HT1080 (cell line): ENCODE results near the gene RABIF. TPM values are rescaled to one million over a fixed set of nuclear protein-coding genes. Genes with fewer than 3 reads are reported as not detected.
"Not testable (repeated sequence)": the region's sequence is repeated elsewhere in the genome, so short reads cannot be mapped to it uniquely, and the experiment has no call there.

Experiments
- DNase-seq: peaks from one replicate; pipeline ENCODE4 v3.0.0-alpha.2; 2015; ENCODE audit warnings: low read depth
- small RNA-seq: library from RNA; depleted of rRNA; stranded (forward); fragments of <200 nt; gene quantifications from one replicate; pipeline ENCODE3, GENCODE V24; 2014
- total RNA-seq: library from RNA; depleted of rRNA; stranded (reverse); fragments of >200 nt; shearing (Covaris generic); gene quantifications from 2 replicates; pipeline ENCODE4 v1.2.3, GENCODE V29; 2014; rRNA removed

Gene RABIF
- total RNA-seq, 1 experiment from 2014 or later: 13.8 TPM

GRCh38 chr1:202834771-202835547 is 54.0 kb downstream of the RABIF start:
- no peak for DNase-seq

- DNase-seq: no peak
Measured at GRCh38 chr1:202831906-202832305, 57.0 kb downstream of the RABIF start.

GRCh38 chr1:202829223-202829622 is 59.7 kb downstream of the RABIF start:
- not testable (repeated sequence) for DNase-seq

Small RNA genes lying within 50 kb of the gene (small RNA-seq; reads per million reads assigned to genes)
- not detected for gene RF00019

Other genes with a start within 250 kb of the RABIF start
- gene SYT2, start 178.7 kb downstream of the RABIF start, total RNA-seq: 0.02 TPM in 1 of 2 replicates, not detected in the other
- gene KDM5B, start 80.7 kb downstream of the RABIF start, total RNA-seq: 14.2 and 15.7 TPM in 2 replicates
- gene PCAT6, start 78.2 kb downstream of the RABIF start, total RNA-seq: not detected in 2 replicates
- gene KLHL12, start 38.1 kb upstream of the RABIF start, total RNA-seq: 14.8 and 17.7 TPM in 2 replicates
- gene ADIPOR1, start 69.2 kb upstream of the RABIF start, total RNA-seq: 90.5 and 116 TPM in 2 replicates
- gene CYB5R1, start 78.1 kb upstream of the RABIF start, total RNA-seq: 23.1 and 23.5 TPM in 2 replicates
- 64.0 and 75.3 TPM in 2 replicates for gene TMEM183A, start 118.2 kb upstream of the RABIF start, total RNA-seq
- gene PPFIA4, start 137.3 kb upstream of the RABIF start, total RNA-seq: 1.3 and 2.4 TPM in 2 replicates
- gene MYOG, start 196.9 kb upstream of the RABIF start, total RNA-seq: not detected in 2 replicates
- gene ADORA1, start 238.6 kb upstream of the RABIF start, total RNA-seq: 3.8 and 6.2 TPM in 2 replicates